ENCODE results near the gene ANKMY1.

Gene ANKMY1

GRCh38 chr2:240459401-240460252, 98.2 kb downstream of the ANKMY1 start:
- no peak for DNase-seq (ENCODE audit: low spot score)

- no peak for DNase-seq (ENCODE audit: low spot score)
Measured at GRCh38 chr2:240458900-240459391, 98.8 kb downstream of the ANKMY1 start.

- no peak for DNase-seq (ENCODE audit: low spot score)
Measured at GRCh38 chr2:240458044-240458899, 99.5 kb downstream of the ANKMY1 start.

- DNase-seq (ENCODE audit: low spot score), result no peak
Measured at GRCh38 chr2:240457223-240458043, 100.4 kb downstream of the ANKMY1 start.

- DNase-seq (ENCODE audit: low spot score), result no peak
Measured at GRCh38 chr2:240456447-240457222, 101.2 kb downstream of the ANKMY1 start.

- no peak for DNase-seq (ENCODE audit: low spot score)
Measured at GRCh38 chr2:240455647-240456446, 101.9 kb downstream of the ANKMY1 start.

GRCh38 chr2:240455272-240455646, 102.5 kb downstream of the ANKMY1 start:
- DNase-seq (ENCODE audit: low spot score), result no peak

GRCh38 chr2:240454106-240454901, 103.5 kb downstream of the ANKMY1 start:
- DNase-seq (ENCODE audit: low spot score), result no peak

GRCh38 chr2:240453461-240454105, 104.2 kb downstream of the ANKMY1 start:
- no peak for DNase-seq (ENCODE audit: low spot score)

GRCh38 chr2:240452462-240453256, 105.1 kb downstream of the ANKMY1 start:
- no peak for DNase-seq (ENCODE audit: low spot score)

- no peak for DNase-seq (ENCODE audit: low spot score)
Measured at GRCh38 chr2:240451791-240452461, 105.9 kb downstream of the ANKMY1 start.

GRCh38 chr2:240451108-240451611, 106.6 kb downstream of the ANKMY1 start:
- DNase-seq (ENCODE audit: low spot score), result no peak

- no peak for DNase-seq (ENCODE audit: low spot score)
Measured at GRCh38 chr2:240450532-240451107, 107.2 kb downstream of the ANKMY1 start.

- DNase-seq (ENCODE audit: low spot score), result no peak
Measured at GRCh38 chr2:240449764-240450531, 107.8 kb downstream of the ANKMY1 start.

GRCh38 chr2:240448387-240449274, 109.2 kb downstream of the ANKMY1 start:
- no peak for DNase-seq (ENCODE audit: low spot score)
